Measurements from ENCODE around the gene B4GALT3. TPM values are rescaled to one million over a fixed set of nuclear protein-coding genes. Genes with fewer than 3 reads are reported as not detected.

Gene B4GALT3
- total RNA-seq, 2 experiments from 2014 or later, result 36.2 to 41.7 TPM

- intact Hi-C loops (cut with micrococcal nuclease; ENCODE audit: unreplicated experiment), result no loop called here
- H3K9me2 ChIP-seq (ENCODE audit: insufficient read depth, low read length), result no peaks in the 10 kb centered on the region
- peaks cover 20% of the 10 kb centered on the region for H3K4me1 ChIP-seq (ENCODE audit: insufficient read depth, low read length, poor library complexity, severe bottlenecking)
- no TSS peak for BruUV-seq (replicated peaks)
- no peak for DNase-seq (ENCODE audit: low spot score)
- TF ChIP-seq CTCF (conservative IDR thresholded peaks at IDR 0.05; ENCODE audit: low read length) (peak; percentile 55; the same call in 1 of the 2 replicates), EZH2phosphoT487 (IDR thresholded peaks at IDR 0.05; ENCODE audit: borderline replicate concordance, low read depth, low read length) (no peak)
- H3K79me2 ChIP-seq (ENCODE audit: insufficient read depth, low read depth, low read length), result peaks cover under 1% of the 10 kb centered on the region; the same call in 1 of the 2 replicates
- no peak overlapping the region for H3K4me3 ChIP-seq (ENCODE audit: low read depth, low read length, poor library complexity, severe bottlenecking)
- H3K9me3 ChIP-seq (ENCODE audit: low read length), result no peaks in the 10 kb centered on the region
- H3K36me3 ChIP-seq (ENCODE audit: insufficient read depth, low read length), result peaks cover 60% of the 10 kb centered on the region
- H2AFZ ChIP-seq (ENCODE audit: low read length), result no peak overlapping the region
- ChIA-PET CTCF (ENCODE audit: unreplicated experiment) (no interaction called here), POLR2A (interaction anchor here (0.6 to 1.2 kb wide), 4 partner anchors 24 to 214 kb away, joined by 3 to 4 read pairs (median 3); no protein-coding TSS in a partner anchor)
- H3K27ac ChIP-seq (ENCODE audit: low read depth, low read length, poor library complexity, severe bottlenecking), result no peak overlapping the region
- no peak overlapping the region for H3K4me2 ChIP-seq (ENCODE audit: low read length)
- H4K20me1 ChIP-seq (ENCODE audit: insufficient read depth, low read length), result no peaks in the 10 kb centered on the region
Measured at GRCh38 chr1:161171191-161171590, 6.1 kb downstream of the B4GALT3 start.

- CTCF ChIA-PET (ENCODE audit: unreplicated experiment), result interaction anchor here (0.6 kb wide), 1 partner anchor 117 kb away, joined by 3 read pairs; no protein-coding TSS in a partner anchor
- H2AFZ ChIP-seq (ENCODE audit: low read length), result no peak overlapping the region
- peaks cover 57% of the 10 kb centered on the region for H3K36me3 ChIP-seq (ENCODE audit: insufficient read depth, low read length)
- no peaks in the 10 kb centered on the region for H4K20me1 ChIP-seq (ENCODE audit: insufficient read depth, low read length)
- H3K9me2 ChIP-seq (ENCODE audit: insufficient read depth, low read length), result no peaks in the 10 kb centered on the region
- H3K9me3 ChIP-seq (ENCODE audit: low read length), result no peaks in the 10 kb centered on the region
- peaks cover 14% of the 10 kb centered on the region for H3K4me1 ChIP-seq (ENCODE audit: insufficient read depth, low read length, poor library complexity, severe bottlenecking)
- no peak for DNase-seq (ENCODE audit: low spot score)
- no peaks in the 10 kb centered on the region; the same call in 1 of the 2 replicates for H3K79me2 ChIP-seq (ENCODE audit: insufficient read depth, low read depth, low read length)
- H3K4me3 ChIP-seq (ENCODE audit: low read depth, low read length, poor library complexity, severe bottlenecking), result no peak overlapping the region
- H3K4me2 ChIP-seq (ENCODE audit: low read length), result no peak overlapping the region
- TF ChIP-seq CTCF (conservative IDR thresholded peaks at IDR 0.05; ENCODE audit: low read length) (no peak), EZH2phosphoT487 (IDR thresholded peaks at IDR 0.05; ENCODE audit: borderline replicate concordance, low read depth, low read length) (no peak)
- intact Hi-C loops (cut with micrococcal nuclease; ENCODE audit: unreplicated experiment), result no loop called here
- no peak overlapping the region for H3K27ac ChIP-seq (ENCODE audit: low read depth, low read length, poor library complexity, severe bottlenecking)
- BruUV-seq (replicated peaks), result no TSS peak
- POLR2A ChIA-PET, result interaction anchor here (1.0 to 3.9 kb wide), 3 partner anchors 8 to 16 kb away, joined by 3 to 23 read pairs (median 3); partner anchors contain the start of genes B4GALT3 and UFC1
Measured at GRCh38 chr1:161168906-161169305, 8.4 kb downstream of the B4GALT3 start.

All from OCI-LY7 (cell line).